GDM1 (cell line): ENCODE data around the gene MMRN1.

Experiments used
- DNase-seq: peaks from one replicate; lab custom pipeline; 2025; lab: John Stamatoyannopoulos, UW

Gene MMRN1

GRCh38 chr4:89906777-89907521 is 12.3 kb downstream of the MMRN1 start:
- no peak for DNase-seq

DNA sequence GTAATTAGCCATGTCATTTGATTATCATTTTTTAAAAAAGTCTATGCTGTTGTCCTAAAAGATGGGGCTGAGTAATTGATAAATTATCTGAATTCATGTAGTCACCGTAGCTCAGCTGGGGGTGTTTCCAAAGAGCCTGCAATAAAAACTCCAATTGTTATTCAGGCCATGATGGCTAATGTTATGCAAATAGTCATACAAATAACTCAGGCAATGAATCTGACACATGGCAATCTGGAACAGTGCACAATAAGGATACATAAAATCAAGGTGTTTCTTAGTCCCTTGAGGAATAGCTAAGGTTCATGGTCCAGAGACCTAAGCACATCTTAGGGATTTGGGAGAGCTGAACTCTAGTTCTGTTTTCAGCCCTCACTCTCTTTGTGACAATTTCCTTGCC is 15.2 kb downstream of the MMRN1 start:
- DNase-seq: no peak

DNA sequence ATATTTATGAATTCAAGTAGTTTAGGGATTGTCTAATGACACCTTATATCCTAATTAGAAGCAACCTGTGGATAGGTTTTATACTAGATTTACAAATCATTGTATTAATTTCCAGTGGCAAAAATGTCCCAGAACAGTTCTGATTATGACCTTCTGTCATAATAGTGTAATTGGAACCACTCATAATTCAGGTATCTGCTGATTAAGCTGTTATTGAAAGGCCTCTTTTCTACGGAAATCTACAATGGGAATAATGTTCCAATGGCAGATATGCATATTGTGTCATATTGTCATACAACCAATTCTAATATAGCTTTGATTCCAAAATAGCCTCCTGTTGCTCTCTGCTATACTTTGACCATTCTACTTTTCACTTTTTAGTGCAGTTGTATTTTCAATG is 19.0 kb downstream of the MMRN1 start:
- no peak for DNase-seq

DNA sequence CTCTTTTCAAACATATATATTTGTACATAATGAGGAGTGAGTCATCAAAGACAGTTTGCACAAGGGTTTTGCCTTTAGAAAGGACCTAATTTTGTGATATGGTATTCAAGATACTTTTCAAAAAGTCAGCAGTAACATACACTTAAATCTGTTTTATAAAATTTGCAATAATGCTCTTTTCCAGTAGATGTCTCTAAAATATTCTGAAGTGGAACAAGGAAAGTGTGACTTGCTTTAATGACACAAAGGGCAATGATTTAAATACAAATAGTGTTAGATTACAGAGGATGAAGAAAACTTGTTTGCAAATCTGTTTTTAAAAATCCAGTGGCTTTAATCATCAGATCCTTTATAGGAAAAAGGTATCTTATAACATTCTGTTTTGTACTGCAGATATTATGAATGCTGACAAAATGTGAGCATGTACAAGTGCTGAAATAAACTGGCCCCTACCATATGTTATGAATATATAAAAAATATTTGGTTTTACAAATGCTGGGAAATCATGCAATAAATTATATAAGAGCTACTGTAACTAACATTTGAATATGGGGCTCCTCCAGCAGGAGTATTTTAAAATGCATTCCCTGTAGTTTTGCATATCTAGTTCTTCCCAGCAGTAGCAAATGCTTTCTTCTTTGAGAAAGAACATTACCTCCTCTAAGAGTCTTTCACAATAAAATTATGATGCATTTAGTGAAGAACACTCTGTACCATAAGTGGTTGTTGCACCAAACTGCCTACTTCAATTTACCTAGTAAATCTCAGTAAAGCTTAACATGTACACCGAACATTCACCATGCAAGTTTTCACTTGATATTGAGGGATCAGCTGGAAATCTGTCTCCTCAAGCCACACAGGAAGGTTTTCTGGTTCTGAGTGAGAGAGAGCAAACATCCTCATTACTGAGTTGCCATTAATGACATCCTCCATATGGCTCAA is 20.2 kb downstream of the MMRN1 start:
- no peak for DNase-seq

DNA sequence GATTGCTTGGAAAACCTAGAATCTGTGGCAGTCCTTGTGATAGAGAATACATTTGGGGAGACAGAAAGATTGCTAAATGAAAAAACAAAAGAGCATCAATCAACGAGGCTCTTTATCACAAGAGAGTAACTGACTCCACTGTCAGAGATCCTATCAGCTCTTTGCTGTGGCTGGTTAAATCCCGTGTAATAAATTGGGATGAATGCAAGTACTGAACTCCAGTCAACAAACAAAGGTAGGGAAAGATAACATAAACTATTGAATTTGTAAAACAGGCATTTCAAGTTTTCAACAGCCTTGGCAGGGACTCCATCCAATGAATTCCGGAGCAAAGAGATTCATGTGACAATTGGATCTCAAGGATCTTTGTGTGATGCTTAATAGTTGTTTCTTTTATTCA is 21.3 kb downstream of the MMRN1 start:
- DNase-seq: no peak

- no peak for DNase-seq
Measured at GRCh38 chr4:89922848-89923416, 28.3 kb downstream of the MMRN1 start.

DNA sequence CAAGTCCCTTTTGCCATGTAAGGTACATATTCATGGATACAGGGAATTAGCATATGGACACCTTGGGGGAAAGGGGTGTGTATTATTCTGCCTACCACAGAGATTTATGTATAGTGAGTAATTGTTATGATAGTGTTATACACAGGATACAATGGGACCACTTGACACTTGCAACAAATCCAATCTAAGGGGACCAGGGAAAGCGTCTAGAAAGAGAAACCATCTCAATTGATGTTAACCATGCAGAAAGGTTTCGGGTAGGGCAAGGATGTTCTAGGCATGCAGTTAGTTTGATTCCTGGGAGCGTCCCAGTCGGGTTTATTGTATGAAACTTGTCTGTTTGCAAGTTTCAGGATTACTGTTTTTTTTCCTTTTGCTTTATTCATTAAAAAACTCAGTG is 34.2 kb downstream of the MMRN1 start:
- DNase-seq: no peak

DNA sequence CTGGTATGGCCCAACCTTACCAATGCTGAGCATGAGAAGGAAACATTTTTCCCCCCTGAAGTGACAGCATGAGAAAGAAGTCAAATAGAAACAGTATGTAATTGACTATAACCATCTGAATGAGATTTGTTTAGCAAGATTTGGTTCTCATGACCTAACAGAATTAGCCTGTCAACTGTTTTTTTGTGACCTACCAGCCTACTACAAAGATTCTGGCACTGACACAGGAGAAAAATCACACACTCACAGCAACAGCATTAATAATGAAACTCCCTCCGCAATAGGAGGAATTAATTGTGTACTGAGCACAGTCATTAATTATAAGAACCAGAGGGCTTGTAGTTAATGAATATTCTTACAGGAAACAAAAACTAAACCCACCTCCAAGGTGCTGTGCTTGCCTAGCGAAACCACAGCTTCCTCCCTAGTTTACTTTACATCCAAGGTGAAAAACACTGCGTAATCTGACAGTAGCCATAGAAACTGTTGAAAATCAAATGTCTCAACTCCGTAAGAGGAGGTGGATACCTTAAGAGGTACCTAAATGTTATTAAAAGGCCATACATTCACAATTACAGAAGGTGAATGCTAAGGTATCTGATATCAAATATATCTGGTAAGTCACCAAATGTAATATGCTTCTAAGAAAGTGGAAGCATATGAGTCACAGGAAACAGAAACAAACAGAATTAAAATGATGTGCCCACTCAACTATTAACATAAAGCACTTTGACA is 34.9 kb downstream of the MMRN1 start:
- DNase-seq: no peak

DNA sequence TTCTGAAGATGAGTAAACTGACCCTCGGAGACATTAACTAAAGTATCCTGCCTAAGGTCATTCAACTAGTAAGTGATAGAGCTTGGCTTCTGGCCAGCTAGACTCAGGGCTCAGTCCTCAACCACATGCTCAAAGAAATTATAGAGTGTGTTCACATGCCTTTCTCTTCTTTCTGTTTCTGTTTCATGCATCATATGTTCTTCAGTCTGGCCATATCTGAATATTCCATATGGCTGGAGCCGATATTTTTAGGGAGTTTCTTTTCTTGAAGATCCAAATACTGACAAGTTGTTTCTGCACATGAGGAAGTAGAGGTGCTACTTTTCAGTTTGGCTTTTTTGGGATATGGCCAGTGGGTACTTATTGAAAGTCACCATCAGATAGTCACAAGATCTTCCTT is 44.9 kb downstream of the MMRN1 start:
- no peak for DNase-seq

GRCh38 chr4:89939994-89940393 is 45.3 kb downstream of the MMRN1 start:
- no peak for DNase-seq

- no peak for DNase-seq
Measured at GRCh38 chr4:89942811-89943210, 48.2 kb downstream of the MMRN1 start.

DNA sequence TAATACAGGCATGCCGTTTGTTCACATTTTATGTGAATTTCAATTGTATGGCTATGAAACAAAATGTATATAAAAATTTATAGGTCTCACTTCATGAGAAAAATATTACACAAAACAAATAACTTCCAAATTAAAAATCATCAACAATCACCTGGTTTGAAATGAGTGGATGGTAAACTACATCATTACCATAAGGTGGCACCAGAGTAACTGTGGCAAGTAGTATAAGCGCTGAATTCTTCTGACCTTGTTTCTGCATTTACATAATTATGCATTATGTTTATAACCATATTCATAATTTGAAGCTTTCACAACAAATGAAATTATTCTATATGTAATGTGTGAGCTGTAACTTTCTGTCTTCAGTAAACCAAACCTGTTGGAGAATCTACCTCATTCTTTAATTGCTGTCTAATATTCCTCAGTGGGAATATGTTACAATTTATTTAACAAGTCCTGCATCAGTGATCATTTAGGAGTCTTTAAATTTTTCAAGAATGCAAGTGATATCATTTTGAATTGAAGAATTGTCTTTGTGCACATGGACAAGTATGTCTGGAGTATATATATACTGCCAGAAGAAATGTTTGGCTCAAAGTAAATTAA is 55.2 kb downstream of the MMRN1 start:
- no peak for DNase-seq

DNA sequence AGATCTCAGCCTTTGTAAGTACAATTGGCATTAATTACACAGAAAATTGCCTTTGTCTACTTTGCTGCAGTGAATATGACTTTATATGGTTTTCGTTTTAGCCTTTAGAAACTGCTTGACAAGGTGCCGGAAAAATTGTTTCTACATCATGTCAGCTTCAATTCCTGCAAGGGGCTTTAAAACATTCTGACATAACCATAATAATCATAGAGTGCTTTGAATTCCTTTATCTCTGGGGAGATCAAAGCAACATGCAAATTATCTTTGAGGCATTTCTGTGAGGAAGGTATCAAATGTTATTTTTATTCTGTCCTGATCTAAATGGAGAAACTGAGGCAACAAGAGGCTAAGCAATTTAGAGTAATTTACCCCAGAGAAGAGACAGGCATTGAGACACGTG is 57.8 kb downstream of the MMRN1 start:
- DNase-seq: no peak

- DNase-seq: peak; percentile 38
Measured at GRCh38 chr4:89954906-89955695, 60.4 kb downstream of the MMRN1 start.

DNA sequence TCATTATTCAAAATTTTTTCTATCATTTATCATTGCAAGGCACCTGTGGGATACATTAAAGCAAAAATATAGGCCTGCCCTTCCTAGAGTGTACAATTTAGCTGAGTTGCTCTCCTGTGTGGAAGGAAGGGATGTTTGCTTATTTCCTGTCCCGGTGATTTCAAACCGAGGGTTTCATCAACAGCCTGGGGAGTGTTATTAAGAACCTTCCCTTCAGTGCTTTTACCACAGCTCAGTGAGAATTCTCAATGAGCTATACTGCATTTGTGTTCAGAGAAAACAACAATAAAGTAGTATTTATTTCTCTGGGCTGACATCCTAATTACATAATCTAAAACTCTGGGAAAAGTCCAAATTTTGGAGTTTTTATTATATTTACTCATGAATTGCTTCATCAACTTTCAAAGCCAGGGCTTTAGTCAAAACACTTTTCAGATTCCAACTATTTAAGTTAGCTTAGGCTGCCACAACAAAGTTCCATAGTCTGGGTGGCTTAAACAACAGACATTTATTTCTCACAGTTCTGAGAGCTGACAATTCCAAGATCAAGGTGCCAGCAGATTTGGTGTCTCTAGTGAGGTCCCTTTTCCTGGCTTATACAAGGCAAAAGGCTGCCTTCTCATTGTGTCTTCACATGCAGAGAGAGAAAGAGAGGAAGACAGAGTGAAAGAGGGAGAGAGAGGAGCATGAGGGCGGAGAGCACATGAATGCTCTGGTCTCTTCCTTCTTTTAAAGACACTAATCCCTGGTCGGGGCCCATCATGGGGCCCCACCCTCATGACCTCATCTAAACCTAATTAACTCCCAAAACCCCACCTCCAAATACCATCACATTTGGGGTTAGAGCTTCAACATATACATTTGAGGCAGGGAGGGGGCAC is 62.6 kb downstream of the MMRN1 start:
- no peak for DNase-seq

DNA sequence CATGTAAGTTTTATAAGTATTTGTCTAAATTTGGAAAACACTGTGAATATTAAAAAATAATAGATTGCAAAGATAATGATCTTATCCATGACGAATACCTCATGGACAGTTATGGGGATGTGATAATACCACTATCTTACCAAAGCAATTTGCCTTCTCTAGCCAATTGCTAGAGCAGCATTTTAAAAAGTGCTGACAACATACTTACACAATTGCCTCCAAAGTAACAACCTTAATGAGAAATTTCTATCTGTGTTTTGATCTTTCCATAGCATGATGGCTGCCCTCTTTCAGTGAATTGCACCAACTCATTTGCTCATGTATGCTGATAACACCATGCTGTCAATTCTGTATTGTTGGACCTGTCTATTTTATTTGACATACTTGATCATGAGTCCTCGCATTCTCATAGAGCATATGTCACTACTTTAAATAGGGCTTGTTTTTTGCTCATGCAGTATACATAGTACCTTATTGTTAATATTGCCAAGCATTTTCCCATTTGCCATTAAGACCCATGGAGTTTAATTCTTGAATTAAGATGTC is 87.2 kb downstream of the MMRN1 start:
- DNase-seq: no peak

DNA sequence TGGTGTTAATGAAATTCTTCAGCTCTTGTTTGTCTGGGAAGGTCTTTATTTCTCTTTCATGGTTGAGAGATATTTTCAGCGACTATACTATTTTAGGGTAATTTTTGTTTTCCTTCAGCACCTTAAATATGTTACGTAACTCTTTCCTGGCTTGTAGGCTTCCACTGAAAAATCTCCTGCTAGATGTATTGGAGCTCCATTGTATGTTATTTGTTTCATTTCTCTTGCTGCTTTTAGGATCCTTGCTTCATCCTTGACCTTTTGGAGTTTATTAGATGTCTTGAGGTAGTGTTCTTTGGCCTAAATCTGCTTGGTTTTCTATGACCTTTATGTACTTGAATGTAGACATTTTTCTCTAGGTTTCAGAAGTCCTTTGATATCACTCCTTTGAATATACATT is 93.6 kb downstream of the MMRN1 start:
- no peak for DNase-seq

GRCh38 chr4:89992744-89993143 is 98.1 kb downstream of the MMRN1 start:
- DNase-seq: no peak

DNA sequence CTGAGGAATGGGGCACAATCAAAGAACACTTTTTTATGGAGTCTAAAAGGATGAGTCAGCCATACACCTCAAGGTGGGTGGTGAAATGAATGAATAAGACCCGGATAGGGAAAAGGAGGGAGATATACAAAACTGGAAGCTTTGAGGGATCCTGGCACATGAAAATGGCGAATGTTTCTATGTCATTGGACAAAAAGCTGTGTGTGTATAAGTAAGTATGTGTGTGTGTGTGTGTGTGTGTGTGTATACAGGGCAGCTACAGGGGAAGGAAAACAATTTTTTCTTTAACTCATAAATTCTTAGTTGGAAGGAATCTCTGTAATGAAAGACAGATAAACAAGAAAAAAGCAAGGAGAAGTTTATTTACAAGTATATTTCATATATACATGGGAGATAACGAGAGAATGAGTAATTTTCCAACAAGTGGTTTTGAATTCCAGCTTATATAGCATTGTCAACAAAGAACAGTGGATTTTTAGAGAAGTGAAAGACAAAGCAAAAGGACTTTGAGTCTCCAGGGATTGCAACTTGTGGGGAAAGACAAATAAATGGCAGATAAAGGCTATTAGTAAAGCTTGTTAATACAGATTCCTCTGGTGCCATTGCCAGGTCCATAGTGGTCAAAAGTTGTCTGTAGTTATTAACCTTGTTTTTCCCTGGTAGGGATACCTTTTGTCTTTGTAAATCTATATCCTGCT is 99.7 kb downstream of the MMRN1 start:
- DNase-seq: no peak
